Transverse colon (tissue), 4 donors: ENCODE measurements around the gene EVI5L. TPM values are rescaled to one million over a fixed set of nuclear protein-coding genes. Genes with fewer than 3 reads are reported as not detected.

Experiments
- DNase-seq: peaks from one replicate; pipeline ENCODE4 v3.0.0-alpha.2; 2019
- H3K27ac ChIP-seq, 4 donors: fragments of 200-600 bp; sonication (generic); 2 replicates each; pipeline ENCODE4 v1.5.1; 2016 to 2018; ENCODE audit warnings: inconsistent platforms in 4 of 4
- H3K27me3 ChIP-seq: fragments of 200-600 bp; sonication (generic); 2 replicates; pipeline ENCODE4 v1.5.1; 2017; ENCODE audit warnings: inconsistent platforms
- H3K36me3 ChIP-seq, 4 donors: fragments of 200-600 bp; sonication (generic); 2 replicates each; pipeline ENCODE4 v1.5.1; 2017 to 2019; ENCODE audit warnings: inconsistent platforms in 4 of 4
- H3K4me1 ChIP-seq, 4 donors: fragments of 200-600 bp; sonication (generic); 2 replicates each; pipeline ENCODE4 v1.5.1; 2017 to 2020; ENCODE audit warnings: inconsistent platforms in 4 of 4
- H3K4me3 ChIP-seq, 4 donors: fragments of 200-600 bp; sonication (generic); 1 replicate in 1 of 4; 2 replicates in 3 of 4; pipeline versions ENCODE4 v1.5.1 to v1.6.1; 2017 to 2019; ENCODE audit warnings: inconsistent platforms in 4 of 4
- H3K9me3 ChIP-seq, 2 donors: fragments of 200-600 bp; sonication (generic); 2 replicates each; pipeline ENCODE4 v1.5.1; 2017 to 2019; ENCODE audit warnings: inconsistent platforms in 2 of 2
- EP300 ChIP-seq: sonication (generic); formaldehyde crosslinking; IDR thresholded peaks from one replicate; pipeline ENCODE4 v1.6.1; 2017; ENCODE audit warnings: antibody characterized with exemption, low read depth
- POLR2A ChIP-seq: fragments of 450-650 bp; IDR thresholded peaks from one replicate; pipeline ENCODE4 v1.6.1; 2016; ENCODE audit warnings: antibody characterized with exemption, mild to moderate bottlenecking, moderate library complexity
- POLR2AphosphoS5 ChIP-seq, 3 donors: sonication (generic); formaldehyde crosslinking; IDR thresholded peaks; one replicate each; pipeline ENCODE4 v1.6.1; 2016; ENCODE audit warnings: antibody characterized with exemption in 3 of 3
- WGBS, 2 donors: methylation state at CpG; one replicate each; pipeline ENCODE4 v1.1.5; 2018; ENCODE audit warnings: low coverage in 1 of 2; 5-methylcytosine and 5-hydroxymethylcytosine counted together
- in situ Hi-C, 4 donors: fragments of 200-750 bp; cut with MboI; loops; one replicate each; pipeline versions ENCODE4 v1.15.0 to v1.15.1; 2017; ENCODE audit warnings: low sequenced_read_pairs in 3 of 4, low pct_ligation_motif_present in 1 of 4, low pct_unique_long_range_greater_than_20kb in 1 of 4
- intact Hi-C: fragments of 100-400 bp; cut with DNase I; formaldehyde crosslinking; loops from one replicate; pipeline ENCODE4 v1.15.1; 2023; ENCODE audit warnings: low total_unique reads
- total RNA-seq, 4 donors: library from RNA; depleted of rRNA; stranded (reverse); fragments of >200 nt; gene quantifications; one replicate each; pipeline ENCODE4 v1.1.0, GENCODE V29; 2016
- TF ChIP-seq, protein P1 (sequence below), 5 experiments: fragments of 200-600 bp in 3 of 5; fragments of 450-650 bp in 2 of 5; sonication (generic) in 3 of 5; IDR thresholded peaks; 1 replicate in 2 of 5; 2 replicates in 3 of 5; pipeline ENCODE4 v1.5.1; 2016 to 2017; ENCODE audit warnings: antibody characterized with exemption in 5 of 5, inconsistent platforms in 3 of 5, mild to moderate bottlenecking in 2 of 5, moderate library complexity in 1 of 5

The EVI5L gene
- total RNA-seq, 4 donors from 2014 or later = 8.5 to 65.8 (median 15.0) TPM

DNA sequence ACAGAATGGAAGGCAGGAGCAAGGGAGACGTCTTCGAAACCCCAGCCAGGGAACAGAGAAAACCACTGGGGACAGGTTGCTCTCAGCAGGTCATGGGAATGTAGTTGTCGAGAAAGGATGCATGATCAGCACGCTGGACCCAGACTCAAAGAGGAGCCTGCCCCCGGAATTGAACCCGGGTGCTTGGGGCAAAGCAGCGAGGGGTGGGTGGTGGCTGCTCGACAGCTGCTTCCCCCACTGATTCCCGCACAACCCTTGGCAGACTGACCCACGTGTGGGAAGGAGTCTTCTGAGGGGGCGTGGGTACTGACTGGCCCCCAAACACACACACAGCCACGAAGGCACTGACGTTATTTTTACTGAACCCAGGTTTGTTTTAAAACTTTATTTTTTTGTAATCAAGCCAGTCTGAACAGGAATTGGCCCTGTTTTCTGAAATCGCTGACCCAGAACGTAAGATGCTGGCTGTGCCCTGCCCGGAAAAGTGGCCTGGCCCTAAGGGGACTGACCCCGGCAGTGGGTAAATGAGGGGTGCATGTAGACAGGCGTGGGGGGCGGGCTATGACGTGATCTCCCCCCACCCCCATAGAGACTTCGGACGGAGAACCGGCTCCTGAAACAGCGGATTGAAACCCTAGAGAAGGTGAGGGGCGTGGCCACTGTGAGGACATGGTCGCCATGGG is 25.5 kb downstream of the EVI5L start:
- H3K36me3 ChIP-seq = no peaks in the 10 kb centered on the region
- peaks cover 15% of the 10 kb centered on the region for H3K27me3 ChIP-seq
- peaks cover 4 to 8% (median 6%) of the 10 kb centered on the region in 4 donors for H3K4me1 ChIP-seq
- TF ChIP-seq EP300 = no peak
- TF ChIP-seq POLR2A = no peak
- TF ChIP-seq, protein P1, sequence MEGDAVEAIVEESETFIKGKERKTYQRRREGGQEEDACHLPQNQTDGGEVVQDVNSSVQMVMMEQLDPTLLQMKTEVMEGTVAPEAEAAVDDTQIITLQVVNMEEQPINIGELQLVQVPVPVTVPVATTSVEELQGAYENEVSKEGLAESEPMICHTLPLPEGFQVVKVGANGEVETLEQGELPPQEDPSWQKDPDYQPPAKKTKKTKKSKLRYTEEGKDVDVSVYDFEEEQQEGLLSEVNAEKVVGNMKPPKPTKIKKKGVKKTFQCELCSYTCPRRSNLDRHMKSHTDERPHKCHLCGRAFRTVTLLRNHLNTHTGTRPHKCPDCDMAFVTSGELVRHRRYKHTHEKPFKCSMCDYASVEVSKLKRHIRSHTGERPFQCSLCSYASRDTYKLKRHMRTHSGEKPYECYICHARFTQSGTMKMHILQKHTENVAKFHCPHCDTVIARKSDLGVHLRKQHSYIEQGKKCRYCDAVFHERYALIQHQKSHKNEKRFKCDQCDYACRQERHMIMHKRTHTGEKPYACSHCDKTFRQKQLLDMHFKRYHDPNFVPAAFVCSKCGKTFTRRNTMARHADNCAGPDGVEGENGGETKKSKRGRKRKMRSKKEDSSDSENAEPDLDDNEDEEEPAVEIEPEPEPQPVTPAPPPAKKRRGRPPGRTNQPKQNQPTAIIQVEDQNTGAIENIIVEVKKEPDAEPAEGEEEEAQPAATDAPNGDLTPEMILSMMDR (IDR thresholded peaks at IDR 0.05) = no peak
- TF ChIP-seq POLR2AphosphoS5 (IDR thresholded peaks at IDR 0.05) = no peak
- intact Hi-C loops (no loop called here), in situ Hi-C loops (no loop called here)
- no peaks in the 10 kb centered on the region for H3K9me3 ChIP-seq
- H3K4me3 ChIP-seq = no peak overlapping the region
- H3K27ac ChIP-seq = no peak overlapping the region
- 87 to 90% methylated on average over 9 to 25 of the region's 26 CpGs for WGBS, 2 donors
- no peak for DNase-seq

DNA sequence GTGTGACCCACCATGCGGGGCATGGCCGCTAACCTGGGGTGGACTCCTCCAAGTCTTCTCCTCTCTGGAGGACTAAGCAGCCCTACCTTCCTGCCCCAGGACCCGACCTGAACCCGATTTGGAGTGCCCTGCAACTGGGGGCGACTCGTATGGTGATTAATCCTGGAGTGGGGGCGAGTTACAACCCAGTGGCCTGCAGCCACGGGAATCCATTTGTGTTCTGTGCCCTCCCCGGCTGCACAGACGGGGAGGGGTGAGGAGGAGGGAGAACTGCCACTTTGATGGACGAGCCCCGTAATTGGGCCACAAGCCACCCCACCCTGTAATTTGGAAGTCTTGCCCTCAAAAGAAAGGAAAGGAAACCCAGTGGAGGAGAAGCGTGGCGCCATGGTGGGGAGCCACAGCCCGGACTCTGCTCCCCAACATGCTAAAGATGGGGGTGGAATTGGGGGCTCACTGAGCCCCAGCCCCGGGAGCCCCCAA is 26.1 kb downstream of the EVI5L start:
- no peak for TF ChIP-seq POLR2AphosphoS5 (IDR thresholded peaks at IDR 0.05)
- peaks cover 4 to 8% (median 6%) of the 10 kb centered on the region in 4 donors for H3K4me1 ChIP-seq
- H3K27ac ChIP-seq = no peak overlapping the region
- intact Hi-C loops (no loop called here), in situ Hi-C loops (no loop called here)
- 87% methylated on average over 4 to 16 of the region's 16 CpGs for WGBS, 2 donors
- no peaks in the 10 kb centered on the region for H3K36me3 ChIP-seq
- H3K27me3 ChIP-seq = peaks cover 21% of the 10 kb centered on the region
- no peak overlapping the region for H3K4me3 ChIP-seq
- no peaks in the 10 kb centered on the region for H3K9me3 ChIP-seq
- DNase-seq = no peak

DNA sequence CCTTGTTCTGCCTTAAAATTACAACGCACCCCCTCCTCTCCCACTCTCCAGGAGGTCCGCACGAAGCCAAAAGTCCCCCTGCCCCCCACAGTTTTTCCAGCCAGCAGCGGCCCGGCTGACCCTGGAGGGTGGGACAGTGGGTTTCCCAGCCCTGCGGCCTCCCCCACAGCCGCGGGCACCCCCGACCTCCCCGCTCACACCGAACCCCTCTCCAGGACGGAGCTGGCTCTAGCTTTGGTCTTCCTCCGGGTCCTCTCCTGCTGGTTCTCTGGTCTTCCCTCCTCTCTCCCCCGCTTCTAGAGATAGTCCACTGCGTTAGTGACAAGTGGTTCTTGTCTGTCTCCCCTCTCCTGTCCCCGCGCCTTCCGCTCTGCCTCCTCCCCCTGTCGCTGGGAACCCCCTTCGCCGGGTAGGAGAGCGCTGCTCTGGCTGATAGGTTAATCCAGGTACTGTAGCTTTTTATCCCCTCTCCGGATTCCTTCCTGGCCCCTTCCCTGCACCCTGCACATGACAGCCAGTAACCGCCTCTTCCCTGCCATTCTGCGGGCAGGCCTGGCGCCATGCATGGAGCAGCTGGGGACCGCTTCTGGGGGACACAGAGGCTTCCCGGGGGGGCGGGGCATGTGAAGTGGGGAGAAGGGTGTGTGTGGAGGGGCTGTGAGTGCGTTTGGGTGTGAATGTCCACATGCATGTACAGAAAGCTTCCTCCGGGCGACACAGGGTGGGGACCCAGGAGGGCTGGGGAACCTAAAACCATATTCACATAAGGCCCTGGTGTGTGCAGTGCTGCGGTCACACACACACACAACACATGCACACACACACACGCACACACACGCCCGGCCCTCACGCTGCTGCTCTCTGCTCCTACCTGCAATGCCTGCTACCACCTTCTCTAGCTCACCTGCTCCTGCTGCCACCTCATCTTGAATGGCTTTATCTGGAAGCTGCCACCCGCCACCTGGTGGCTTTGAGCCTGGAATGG is 27.0 kb downstream of the EVI5L start:
- DNase-seq = no peak
- Histone ChIP-seq H3K27ac (no peak overlapping the region), H3K4me3 (no peak overlapping the region), H3K27me3 (peaks cover 29% of the 10 kb centered on the region), H3K4me1 (peaks cover 10 to 16% (median 12%) of the 10 kb centered on the region in 4 donors), H3K9me3 (no peaks in the 10 kb centered on the region), H3K36me3 (no peaks in the 10 kb centered on the region)
- intact Hi-C loops (no loop called here), in situ Hi-C loops (no loop called here)
- WGBS, 2 donors = 89 to 90% methylated on average over 11 to 38 of the region's 38 CpGs
- TF ChIP-seq POLR2A (no peak), POLR2AphosphoS5 (IDR thresholded peaks at IDR 0.05) (no peak)
- TF ChIP-seq, protein P1 (IDR thresholded peaks at IDR 0.05) = no peak

DNA sequence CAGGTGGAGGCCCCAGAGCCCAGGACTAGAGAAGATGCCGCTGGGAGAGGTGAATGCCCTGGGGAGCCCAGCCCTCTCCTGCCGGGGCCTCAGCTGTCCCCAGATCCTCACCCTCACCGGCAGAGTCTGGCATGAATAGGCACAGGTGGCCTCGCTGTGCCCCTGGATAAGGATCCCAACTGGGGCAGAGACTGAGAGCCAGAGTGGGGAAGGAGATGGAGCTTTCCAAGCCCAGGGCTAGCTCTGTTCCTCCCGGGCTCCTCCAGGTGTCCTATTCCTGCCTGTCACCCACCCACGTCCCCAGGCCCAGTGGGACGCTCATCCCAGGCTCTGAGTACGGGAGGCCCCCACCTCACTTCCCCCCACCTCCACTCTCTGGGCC is 27.7 kb downstream of the EVI5L start:
- intact Hi-C loops = no loop called here
- in situ Hi-C loops = no loop called here
- 48% methylated on average over 8 of the region's 8 CpGs; no CpG with 5 or more reads in 1 of the 2 donors for WGBS, 2 donors
- H3K4me1 ChIP-seq = peaks cover 15 to 21% (median 18%) of the 10 kb centered on the region in 4 donors
- H3K27me3 ChIP-seq = peaks cover 35% of the 10 kb centered on the region
- no peaks in the 10 kb centered on the region for H3K36me3 ChIP-seq
- H3K9me3 ChIP-seq = no peaks in the 10 kb centered on the region
- DNase-seq = no peak
- H3K27ac ChIP-seq = no peak overlapping the region
- H3K4me3 ChIP-seq = no peak overlapping the region
- TF ChIP-seq, protein P1 (IDR thresholded peaks at IDR 0.05) = no peak
- no peak for TF ChIP-seq EP300
- TF ChIP-seq POLR2A = no peak
- no peak for TF ChIP-seq POLR2AphosphoS5 (IDR thresholded peaks at IDR 0.05)
